Ecto neural progenitor cell (in vitro differentiated cells): ENCODE measurements around the gene C18orf54.
"Not testable (repeated sequence)": the region's sequence is repeated elsewhere in the genome, so short reads cannot be mapped to it uniquely, and the experiment has no call there.

ENCODE experiments used
- DNase-seq: peaks from one replicate; pipeline ENCODE4 v3.0.0-alpha.2; 2018; ENCODE audit warnings: low spot score

The C18orf54 gene

DNA sequence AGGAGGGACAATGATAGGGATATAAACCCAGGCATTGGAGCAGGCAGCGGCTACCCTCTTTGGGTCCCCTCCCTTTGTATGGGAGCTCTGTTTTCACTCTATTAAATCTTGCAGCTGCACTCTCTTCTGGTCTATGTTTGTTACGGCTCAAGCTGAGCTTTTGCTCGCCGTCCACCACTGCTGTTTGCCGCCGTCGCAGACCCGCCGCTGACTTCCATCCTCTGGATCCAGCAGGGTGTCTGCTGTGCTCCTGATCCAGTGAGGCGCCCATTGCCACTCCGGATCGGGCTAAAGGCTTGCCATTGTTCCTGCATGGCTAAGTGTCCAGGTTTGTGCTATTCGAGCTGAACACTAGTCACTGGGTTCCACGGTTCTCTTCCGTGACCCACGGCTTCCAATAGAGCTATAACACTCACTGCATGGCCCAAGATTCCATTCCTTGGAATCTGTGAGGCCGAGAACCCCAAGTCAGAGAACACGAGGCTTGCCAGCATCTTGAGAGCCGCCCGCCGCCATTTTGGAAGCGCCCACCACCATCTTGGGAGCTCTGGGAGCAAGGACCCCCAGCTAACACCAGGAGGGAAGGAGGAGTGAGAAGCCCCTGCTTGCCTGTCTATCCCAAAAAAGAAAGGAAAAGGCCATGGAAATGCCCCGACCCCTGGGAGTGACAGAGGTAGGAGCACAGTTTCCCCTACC is 29.2 kb downstream of the C18orf54 start:
- not testable (repeated sequence) for DNase-seq

DNA sequence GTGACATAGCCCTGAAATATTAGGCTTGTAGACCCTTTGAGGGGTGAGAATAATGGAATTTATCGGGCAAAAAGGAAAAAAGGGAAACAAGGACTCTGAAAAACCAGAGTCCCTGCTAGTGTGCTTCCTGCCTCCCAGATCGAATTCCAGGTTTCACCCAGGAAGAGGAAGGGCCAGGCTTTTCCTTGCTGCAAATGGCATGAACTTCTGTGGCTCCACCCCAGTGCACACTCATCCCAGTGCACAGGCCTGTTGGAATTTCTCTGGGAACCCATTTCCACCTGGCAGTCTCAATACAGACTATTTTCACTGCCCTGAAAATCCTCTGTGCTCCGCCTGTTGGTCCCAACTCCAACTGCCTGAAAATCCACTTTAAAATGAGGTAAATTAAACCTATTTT is 29.9 kb downstream of the C18orf54 start:
- DNase-seq = no peak

DNA sequence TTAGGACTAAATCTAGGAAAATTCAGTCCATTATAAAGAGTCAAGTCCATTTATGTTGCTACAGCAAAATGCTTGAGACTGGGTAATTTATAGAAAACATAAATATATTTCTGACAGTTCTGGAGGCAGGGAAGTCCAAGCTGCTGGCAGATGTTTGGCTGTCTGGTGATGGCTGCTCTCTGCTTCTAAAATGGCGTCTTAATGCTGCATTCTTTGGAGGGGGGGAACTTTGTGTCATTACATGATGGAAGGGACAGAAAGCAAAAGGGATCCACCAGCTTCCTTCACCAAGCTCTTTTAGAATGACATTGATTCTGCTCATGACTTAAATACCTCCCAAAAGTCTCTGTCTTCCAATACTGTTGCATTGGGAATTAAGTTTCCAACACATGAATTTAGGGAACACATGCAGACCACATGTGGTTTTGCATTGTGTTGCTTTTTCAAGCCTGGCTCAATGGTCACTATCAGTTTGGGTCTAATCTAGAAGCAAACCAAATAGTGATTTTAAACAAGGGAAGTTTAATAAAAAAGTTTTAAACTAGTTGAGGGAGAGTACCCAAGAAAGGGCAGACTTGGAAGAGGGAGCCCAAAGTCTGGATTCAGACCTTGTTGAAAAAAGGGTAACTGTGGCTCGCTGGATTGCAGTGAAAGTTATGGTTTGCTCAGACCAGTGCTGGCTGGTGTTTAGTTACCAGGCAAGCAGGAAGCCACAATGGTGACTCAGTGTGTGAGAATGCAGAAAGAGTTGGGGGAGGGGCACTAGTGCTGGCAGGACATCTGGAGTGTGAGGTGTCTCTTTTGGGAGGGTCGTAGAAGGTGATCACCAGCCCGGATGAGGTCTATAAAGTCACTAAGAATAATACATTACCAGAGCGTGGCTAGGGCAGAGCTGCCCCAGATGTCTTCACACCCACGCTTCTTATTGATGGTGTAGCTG is 30.8 kb downstream of the C18orf54 start:
- no peak for DNase-seq

DNA sequence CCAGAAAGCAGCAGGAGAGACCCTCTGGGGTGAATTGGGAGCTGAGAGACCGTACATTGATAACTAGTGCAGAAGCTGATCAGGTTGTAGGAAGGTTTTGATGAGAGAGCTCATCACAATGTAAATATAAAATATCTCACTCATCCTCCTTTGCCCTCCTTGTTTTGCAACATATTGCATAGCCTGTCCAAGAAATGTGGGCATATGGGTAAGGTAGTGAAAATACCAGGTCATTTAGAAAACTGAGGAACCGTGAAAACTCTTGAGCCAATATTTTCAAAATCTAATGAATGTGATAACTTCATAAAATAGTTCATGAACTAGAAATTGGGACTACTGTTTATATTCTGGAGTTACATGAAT is 31.4 kb downstream of the C18orf54 start:
- no peak for DNase-seq

DNA sequence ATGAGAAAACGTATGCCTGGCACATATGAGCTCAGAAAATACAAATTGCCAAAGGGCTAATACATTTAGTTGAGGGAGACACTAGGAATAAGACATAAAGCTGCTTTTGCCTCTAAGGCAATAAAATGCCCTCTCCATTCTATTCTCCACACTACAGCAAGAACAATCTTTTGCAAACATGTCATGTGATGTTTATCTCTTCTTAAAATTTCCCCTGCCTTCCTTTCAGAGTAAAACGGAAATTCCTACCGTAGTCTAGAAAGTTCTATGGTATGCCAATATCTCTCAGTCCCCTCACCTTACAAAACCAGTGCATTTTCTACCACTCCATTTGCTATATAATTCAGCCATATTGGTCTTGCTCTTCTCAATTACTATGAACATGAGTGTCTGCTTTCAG is 33.1 kb downstream of the C18orf54 start:
- no peak for DNase-seq

DNA sequence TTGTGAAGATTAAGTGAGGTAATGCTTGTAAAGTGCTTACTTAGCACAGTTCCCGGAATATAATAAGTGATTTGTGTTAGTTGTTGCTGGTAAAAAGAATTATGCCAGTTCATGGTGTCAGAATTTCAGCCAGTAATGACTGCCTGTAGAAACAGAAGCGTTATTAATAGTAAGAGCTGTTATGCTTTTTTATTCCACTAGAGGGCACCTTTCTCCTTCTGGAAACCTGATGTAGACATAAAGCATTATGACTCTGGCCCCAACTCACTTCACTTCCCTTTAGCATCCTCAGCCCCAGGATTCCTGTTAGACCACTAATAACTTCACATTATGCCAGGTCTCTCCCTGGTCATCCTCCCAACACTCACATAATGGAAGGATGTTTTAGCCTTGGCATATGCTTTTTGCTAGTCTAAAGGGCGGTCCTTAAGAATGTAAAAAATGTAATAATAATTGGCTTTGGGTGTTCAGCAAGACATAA is 34.9 kb downstream of the C18orf54 start:
- DNase-seq = no peak

DNA sequence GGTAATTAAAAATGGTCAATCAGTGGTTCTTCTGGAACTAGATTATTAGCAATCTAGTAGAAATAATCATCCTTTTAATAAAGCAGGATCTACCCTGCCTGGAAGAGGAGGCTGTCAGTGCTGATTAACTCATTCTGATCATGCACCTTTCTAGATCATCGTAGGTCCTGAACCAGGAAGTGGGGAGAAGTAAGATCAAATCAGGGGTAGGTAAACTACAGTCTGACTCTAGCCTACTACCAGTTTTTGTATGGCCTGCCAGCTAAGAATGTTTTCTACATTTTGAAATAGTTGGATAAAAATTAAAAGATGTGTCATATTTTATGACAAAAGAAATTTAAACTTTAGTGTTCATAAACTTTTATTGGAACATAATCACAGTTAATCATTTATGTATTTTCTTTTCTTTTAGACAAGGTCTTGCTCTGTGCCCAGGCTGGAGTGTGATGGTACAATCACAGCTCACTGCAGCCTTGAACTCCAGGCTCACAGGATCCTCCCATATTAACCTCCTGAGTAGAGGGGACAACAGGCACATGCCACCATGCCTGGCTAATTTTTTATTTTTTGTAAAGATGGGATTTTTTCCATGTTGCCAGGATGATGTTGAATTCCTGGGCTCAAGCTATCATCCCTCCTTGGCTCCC is 36.1 kb downstream of the C18orf54 start:
- no peak for DNase-seq

DNA sequence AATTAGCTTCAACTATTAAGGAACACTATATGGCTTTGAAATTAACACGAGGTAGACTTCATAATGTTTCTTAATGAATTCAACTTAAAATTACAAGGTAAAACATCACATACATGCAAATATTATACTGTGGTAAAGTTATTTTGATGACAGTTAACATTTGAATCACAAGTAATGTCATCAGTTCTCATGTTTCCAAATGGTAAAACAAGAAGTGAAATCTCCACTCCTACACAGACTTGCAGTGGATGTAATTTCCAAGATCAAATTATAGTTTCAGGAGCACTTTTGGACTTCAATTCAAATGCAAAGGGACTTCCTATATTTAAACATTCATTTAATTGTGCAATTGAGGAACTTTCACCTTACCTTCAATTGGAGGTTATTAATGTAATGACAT is 39.1 kb downstream of the C18orf54 start:
- DNase-seq = no peak

DNA sequence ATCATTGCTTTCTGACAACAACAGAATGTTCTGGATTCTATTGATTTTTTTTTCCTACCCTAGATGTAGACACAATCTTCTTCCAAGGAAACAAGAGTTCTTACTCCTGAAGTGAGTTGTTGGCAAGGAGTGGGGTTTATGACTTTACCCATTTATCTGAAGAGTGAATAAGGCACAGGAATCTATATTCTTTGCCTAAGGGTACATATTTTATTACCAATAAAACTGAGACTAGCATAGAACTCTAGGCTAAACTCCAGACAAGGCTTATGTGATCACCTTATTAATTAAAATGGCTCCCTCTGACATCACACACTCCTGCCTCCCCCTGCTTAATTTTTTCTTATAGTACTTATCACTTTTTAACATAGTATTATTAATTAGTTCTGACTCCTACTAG is 47.6 kb downstream of the C18orf54 start:
- DNase-seq = no peak

DNA sequence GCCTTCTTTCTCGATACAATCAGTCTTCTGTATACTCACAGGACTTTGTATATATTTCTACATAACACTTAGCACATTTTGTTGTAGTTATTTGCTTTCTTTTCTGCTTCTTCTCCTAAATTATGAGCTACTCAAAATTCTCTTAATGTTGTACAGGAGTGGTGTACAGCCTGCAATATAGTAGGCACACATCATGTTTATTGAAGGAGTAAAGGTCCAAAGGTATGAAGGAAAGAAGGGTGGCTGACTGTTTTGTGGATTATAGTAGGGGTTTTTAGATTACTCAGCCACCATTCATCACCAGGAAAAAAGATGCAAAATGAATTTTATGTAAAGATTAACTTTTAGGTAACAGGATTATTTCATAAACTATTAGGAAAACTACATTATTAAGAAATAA is 54.1 kb downstream of the C18orf54 start:
- DNase-seq = no peak

DNA sequence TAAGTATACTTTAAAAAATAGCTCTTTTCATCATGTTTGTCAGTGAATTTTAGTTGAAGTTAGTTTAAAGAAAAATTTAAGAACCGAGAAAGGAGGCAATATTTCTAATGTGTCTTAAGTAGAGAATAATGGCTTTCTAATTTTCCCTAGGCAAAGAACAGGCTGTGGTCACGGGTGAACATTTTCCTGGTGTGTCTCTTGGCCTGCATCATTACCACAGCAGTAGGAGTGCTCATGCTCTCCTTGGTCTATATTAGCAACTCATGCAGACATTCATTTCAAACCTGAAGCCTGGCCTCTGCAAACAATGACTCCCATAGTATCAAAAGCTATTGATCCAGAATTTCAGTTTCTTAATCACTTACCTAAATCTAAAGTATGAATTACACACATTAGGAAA is 57.4 kb downstream of the C18orf54 start:
- no peak for DNase-seq

DNA sequence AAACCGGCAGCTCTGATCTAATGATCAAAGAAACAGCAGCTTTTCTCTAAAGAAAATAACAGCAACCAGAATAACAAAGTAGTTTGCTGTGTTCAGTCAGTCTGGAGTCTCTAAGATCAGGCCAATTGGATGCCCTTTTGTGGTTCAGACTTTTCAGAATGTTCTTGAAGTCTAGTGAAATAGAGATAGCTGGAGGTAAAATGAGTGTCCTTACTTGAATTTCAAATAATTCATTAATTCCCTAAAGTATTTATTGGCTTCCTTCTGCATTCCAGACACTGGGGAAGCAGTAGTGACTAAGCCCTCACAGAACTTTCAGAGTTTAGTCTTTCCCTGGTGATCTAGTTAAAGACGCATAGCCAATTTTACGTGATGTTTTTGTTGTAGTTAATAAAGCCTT is 58.7 kb downstream of the C18orf54 start:
- no peak for DNase-seq

DNA sequence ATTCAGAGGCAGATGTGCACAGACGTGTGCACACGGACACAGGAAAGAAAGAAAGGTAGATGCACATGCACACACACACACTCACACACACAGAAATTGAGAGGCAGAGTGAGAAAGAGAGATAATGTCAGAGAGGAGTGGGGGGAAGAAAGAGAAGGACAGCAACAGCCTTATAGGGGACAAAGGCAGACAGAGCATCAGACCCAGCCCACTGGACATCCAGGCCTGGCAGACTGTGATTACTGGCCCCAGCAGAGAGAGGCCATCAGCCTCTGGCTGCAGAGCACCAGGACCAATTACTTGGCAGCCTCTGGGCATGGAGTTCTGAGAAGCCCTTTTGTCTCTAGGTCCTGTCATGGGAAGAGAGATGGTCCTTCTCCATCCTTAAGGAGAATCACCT is 66.1 kb downstream of the C18orf54 start:
- no peak for DNase-seq

DNA sequence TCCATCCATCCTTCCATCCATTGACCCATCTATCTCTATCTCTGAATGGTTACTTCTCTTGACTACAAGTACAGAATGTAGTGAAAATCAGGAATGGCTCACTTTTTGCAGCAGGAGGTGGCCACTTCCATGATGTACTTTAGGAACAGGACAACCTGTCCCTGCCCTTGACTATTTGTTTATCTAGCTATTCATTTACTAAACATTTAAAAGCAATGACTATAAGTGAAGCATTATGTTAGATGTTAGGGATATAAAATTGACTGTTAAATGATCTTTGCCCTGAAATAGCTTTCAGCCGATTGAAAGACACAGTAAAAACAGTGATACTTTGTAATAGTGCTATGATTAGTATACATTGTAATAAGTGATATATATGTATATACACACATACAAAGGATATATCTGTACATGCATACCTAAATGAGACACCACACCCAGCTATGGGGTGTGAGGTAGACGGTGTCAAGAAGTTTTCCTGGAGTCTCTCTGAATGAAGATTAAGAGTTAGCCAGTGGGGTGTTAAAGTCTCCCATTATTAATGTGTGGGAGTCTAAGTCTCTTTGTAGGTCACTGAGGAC is 68.5 kb downstream of the C18orf54 start:
- no peak for DNase-seq
